ENCODE results near the gene CPNE9. TPM values are rescaled to one million over a fixed set of nuclear protein-coding genes. Genes with fewer than 3 reads are reported as not detected.
A peak's percentile ranks its signal among the peaks of the same experiment; 100 is the strongest.

CPNE9 gene
- total RNA-seq, 1 donor from 2014 or later: 0.20 TPM

DNA sequence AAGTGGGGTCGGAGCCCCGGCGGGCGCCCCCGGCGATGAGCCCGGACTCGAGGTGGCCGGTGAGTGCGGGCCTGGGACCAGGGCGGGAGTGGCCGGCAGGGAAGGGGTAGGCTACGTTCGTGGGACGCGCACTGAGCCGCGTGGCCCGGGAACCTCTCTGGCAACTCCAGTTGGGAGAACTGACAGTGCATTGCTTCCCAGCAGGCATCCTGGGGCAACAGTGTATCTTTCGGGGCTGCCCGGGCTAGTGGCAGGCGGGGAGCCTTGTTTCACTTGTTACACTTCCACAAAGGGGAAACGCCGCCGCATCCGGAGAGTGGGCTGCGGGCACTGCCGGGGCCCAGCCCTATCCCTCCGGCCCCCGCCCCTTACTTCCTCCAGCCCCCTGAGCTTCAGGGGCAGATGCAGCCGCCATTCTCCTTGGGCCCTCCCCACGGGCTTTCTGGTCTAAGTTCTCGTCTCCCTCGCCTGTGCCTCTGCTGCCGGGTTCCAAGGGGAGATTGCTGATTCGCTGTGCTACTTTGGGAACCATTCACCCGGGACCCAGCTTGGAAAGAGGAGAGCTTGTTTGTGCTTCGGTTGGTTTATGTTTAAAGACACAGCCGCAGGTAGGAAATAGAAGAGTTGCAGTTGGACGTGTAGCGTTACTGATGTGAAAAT is 28.6 kb downstream of the CPNE9 start:
- Histone ChIP-seq H3K27ac (ENCODE audit: low read depth, low read length) (peak overlapping the region; percentile 100), H3K36me3 (ENCODE audit: insufficient read depth, low read length) (peaks cover 14% of the 10 kb centered on the region), H3K27me3 (ENCODE audit: insufficient read depth, low read length) (no peaks in the 10 kb centered on the region), H4K20me1 (ENCODE audit: insufficient read depth, low read length) (peaks cover 44% of the 10 kb centered on the region), H3K9me3 (ENCODE audit: insufficient read depth, low read depth, low read length) (no peaks in the 10 kb centered on the region), H3K79me2 (ENCODE audit: insufficient read depth, low read length) (peaks cover 55% of the 10 kb centered on the region), H3K9ac (ENCODE audit: low read length) (peak overlapping the region; percentile 100), H3K4me3 (ENCODE audit: insufficient read depth, low read depth, low read length) (peak overlapping the region; percentile 81), H2AFZ (ENCODE audit: low read depth, low read length) (peak overlapping the region; percentile 97), H3K4me1 (ENCODE audit: insufficient read depth, low read length) (peaks cover 16% of the 10 kb centered on the region), H3K4me2 (ENCODE audit: low read length) (peak overlapping the region; percentile 94)
- DNase-seq (ENCODE audit: low read depth) (no peak), FAIRE-seq (no peak)
- peak overlapping the region; percentile 96 for H3K4me3 Mint-ChIP-seq (ENCODE audit: unreplicated experiment)
- H3K4me1 Mint-ChIP-seq (ENCODE audit: low read depth, unreplicated experiment): peaks cover 24% of the 10 kb centered on the region
- H3K27ac Mint-ChIP-seq (ENCODE audit: unreplicated experiment): peak overlapping the region; percentile 86
- no peaks in the 10 kb centered on the region for H3K27me3 Mint-ChIP-seq (ENCODE audit: low read depth, unreplicated experiment)
- no peaks in the 10 kb centered on the region for H3K9me3 Mint-ChIP-seq (ENCODE audit: unreplicated experiment)
- peaks cover 16% of the 10 kb centered on the region for H3K36me3 Mint-ChIP-seq (ENCODE audit: low read depth, unreplicated experiment)
- no peak for TF ChIP-seq EZH2 (IDR thresholded peaks at IDR 0.05; ENCODE audit: insufficient read depth, low read length)
- TF ChIP-seq, protein P1, sequence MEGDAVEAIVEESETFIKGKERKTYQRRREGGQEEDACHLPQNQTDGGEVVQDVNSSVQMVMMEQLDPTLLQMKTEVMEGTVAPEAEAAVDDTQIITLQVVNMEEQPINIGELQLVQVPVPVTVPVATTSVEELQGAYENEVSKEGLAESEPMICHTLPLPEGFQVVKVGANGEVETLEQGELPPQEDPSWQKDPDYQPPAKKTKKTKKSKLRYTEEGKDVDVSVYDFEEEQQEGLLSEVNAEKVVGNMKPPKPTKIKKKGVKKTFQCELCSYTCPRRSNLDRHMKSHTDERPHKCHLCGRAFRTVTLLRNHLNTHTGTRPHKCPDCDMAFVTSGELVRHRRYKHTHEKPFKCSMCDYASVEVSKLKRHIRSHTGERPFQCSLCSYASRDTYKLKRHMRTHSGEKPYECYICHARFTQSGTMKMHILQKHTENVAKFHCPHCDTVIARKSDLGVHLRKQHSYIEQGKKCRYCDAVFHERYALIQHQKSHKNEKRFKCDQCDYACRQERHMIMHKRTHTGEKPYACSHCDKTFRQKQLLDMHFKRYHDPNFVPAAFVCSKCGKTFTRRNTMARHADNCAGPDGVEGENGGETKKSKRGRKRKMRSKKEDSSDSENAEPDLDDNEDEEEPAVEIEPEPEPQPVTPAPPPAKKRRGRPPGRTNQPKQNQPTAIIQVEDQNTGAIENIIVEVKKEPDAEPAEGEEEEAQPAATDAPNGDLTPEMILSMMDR (IDR thresholded peaks at IDR 0.05; ENCODE audit: insufficient read depth, low read depth, low read length): no peak

GRCh38 chr3:9732740-9733115 is 29.1 kb downstream of the CPNE9 start:
- H3K79me2 ChIP-seq (ENCODE audit: insufficient read depth, low read length): peaks cover 58% of the 10 kb centered on the region
- H3K4me1 ChIP-seq (ENCODE audit: insufficient read depth, low read length): peaks cover 16% of the 10 kb centered on the region
- H2AFZ ChIP-seq (ENCODE audit: low read depth, low read length): no peak overlapping the region
- Mint-ChIP-seq H3K27ac (ENCODE audit: unreplicated experiment) (peak overlapping the region; percentile 86), H3K4me3 (ENCODE audit: unreplicated experiment) (peak overlapping the region; percentile 96), H3K27me3 (ENCODE audit: low read depth, unreplicated experiment) (no peaks in the 10 kb centered on the region), H3K36me3 (ENCODE audit: low read depth, unreplicated experiment) (peaks cover 16% of the 10 kb centered on the region), H3K4me1 (ENCODE audit: low read depth, unreplicated experiment) (peaks cover 21% of the 10 kb centered on the region), H3K9me3 (ENCODE audit: unreplicated experiment) (no peaks in the 10 kb centered on the region)
- FAIRE-seq (no peak), DNase-seq (ENCODE audit: low read depth) (no peak)
- TF ChIP-seq EZH2 (IDR thresholded peaks at IDR 0.05; ENCODE audit: insufficient read depth, low read length): no peak
- TF ChIP-seq, protein P1 (IDR thresholded peaks at IDR 0.05; ENCODE audit: insufficient read depth, low read depth, low read length): no peak
- H3K9me3 ChIP-seq (ENCODE audit: insufficient read depth, low read depth, low read length): no peaks in the 10 kb centered on the region
- H3K4me2 ChIP-seq (ENCODE audit: low read length): peak overlapping the region; percentile 94
- H3K27ac ChIP-seq (ENCODE audit: low read depth, low read length): peak overlapping the region; percentile 100
- peaks cover 49% of the 10 kb centered on the region for H4K20me1 ChIP-seq (ENCODE audit: insufficient read depth, low read length)
- no peaks in the 10 kb centered on the region for H3K27me3 ChIP-seq (ENCODE audit: insufficient read depth, low read length)
- H3K4me3 ChIP-seq (ENCODE audit: insufficient read depth, low read depth, low read length): peak overlapping the region; percentile 81
- H3K36me3 ChIP-seq (ENCODE audit: insufficient read depth, low read length): peaks cover 19% of the 10 kb centered on the region
- peak overlapping the region; percentile 100 for H3K9ac ChIP-seq (ENCODE audit: low read length)

DNA sequence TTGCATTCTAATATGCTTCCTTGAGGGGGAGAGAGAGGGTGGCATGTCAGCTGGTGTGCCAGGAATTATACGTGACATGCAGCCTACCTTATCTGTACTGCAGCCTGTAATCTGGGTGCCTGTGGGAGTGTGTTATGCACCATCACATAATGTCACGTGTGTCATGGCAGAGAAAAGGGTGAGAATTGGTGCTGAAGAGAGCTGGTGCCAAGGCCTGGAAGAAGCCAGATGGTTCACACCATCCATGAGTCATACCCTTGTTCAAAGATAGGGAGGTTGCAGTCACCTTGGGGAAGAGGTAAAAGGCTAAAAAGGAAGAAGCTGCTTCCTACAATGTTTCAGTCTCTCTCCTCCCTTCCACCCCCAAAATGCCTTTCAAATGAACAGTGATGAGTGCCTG is 33.2 kb downstream of the CPNE9 start:
- Mint-ChIP-seq H3K27ac (ENCODE audit: unreplicated experiment) (no peak overlapping the region), H3K9me3 (ENCODE audit: unreplicated experiment) (no peaks in the 10 kb centered on the region), H3K36me3 (ENCODE audit: low read depth, unreplicated experiment) (peaks cover 16% of the 10 kb centered on the region), H3K27me3 (ENCODE audit: low read depth, unreplicated experiment) (no peaks in the 10 kb centered on the region), H3K4me1 (ENCODE audit: low read depth, unreplicated experiment) (peaks cover 17% of the 10 kb centered on the region), H3K4me3 (ENCODE audit: unreplicated experiment) (no peak overlapping the region)
- Histone ChIP-seq H3K4me3 (ENCODE audit: insufficient read depth, low read depth, low read length) (no peak overlapping the region), H4K20me1 (ENCODE audit: insufficient read depth, low read length) (peaks cover 83% of the 10 kb centered on the region), H3K27ac (ENCODE audit: low read depth, low read length) (no peak overlapping the region), H3K4me1 (ENCODE audit: insufficient read depth, low read length) (peaks cover 11% of the 10 kb centered on the region), H3K4me2 (ENCODE audit: low read length) (no peak overlapping the region), H3K9ac (ENCODE audit: low read length) (no peak overlapping the region), H3K27me3 (ENCODE audit: insufficient read depth, low read length) (no peaks in the 10 kb centered on the region), H3K36me3 (ENCODE audit: insufficient read depth, low read length) (peaks cover 54% of the 10 kb centered on the region), H3K79me2 (ENCODE audit: insufficient read depth, low read length) (peaks cover 72% of the 10 kb centered on the region), H2AFZ (ENCODE audit: low read depth, low read length) (no peak overlapping the region), H3K9me3 (ENCODE audit: insufficient read depth, low read depth, low read length) (no peaks in the 10 kb centered on the region)
- DNase-seq (ENCODE audit: low read depth): no peak
- TF ChIP-seq, protein P1 (IDR thresholded peaks at IDR 0.05; ENCODE audit: insufficient read depth, low read depth, low read length): no peak
- TF ChIP-seq EZH2 (IDR thresholded peaks at IDR 0.05; ENCODE audit: insufficient read depth, low read length): no peak
- no peak for FAIRE-seq
